ENCODE measurements around the gene AGMO.
"Not testable (repeated sequence)": the region's sequence is repeated elsewhere in the genome, so short reads cannot be mapped to it uniquely, and the experiment has no call there.

Gene AGMO

GRCh38 chr7:15306296-15306695 is 255.5 kb downstream of the AGMO start:
- Histone ChIP-seq H3K27me3 (ENCODE audit: insufficient read depth, low read length, poor library complexity) (no peaks in the 10 kb centered on the region), H3K4ac (ENCODE audit: low read depth, low read length) (no peak overlapping the region), H3K9ac (ENCODE audit: low read length) (no peak overlapping the region), H3K56ac (ENCODE audit: low read length) (no peak overlapping the region), H4K8ac (ENCODE audit: low read depth, low read length) (no peak overlapping the region), H2AK5ac (ENCODE audit: low read length) (no peak overlapping the region), H3K4me1 (ENCODE audit: control insufficient read depth, low read depth, low read length) (no peaks in the 10 kb centered on the region), H3K4me2 (ENCODE audit: low read length) (no peak overlapping the region), H2BK5ac (ENCODE audit: low read length) (no peak overlapping the region), H3K18ac (ENCODE audit: low read length) (no peak overlapping the region), H4K5ac (ENCODE audit: low read length) (no peak overlapping the region), H3K27ac (ENCODE audit: low read depth, low read length) (no peak overlapping the region), H2BK120ac (ENCODE audit: low read depth, low read length) (no peak overlapping the region), H2BK15ac (replicated peaks; ENCODE audit: low read depth) (no peak overlapping the region), H3K36me3 (ENCODE audit: control insufficient read depth, insufficient read depth, low read length) (no peaks in the 10 kb centered on the region), H3K23ac (ENCODE audit: low read length) (no peak overlapping the region), H3K4me3 (ENCODE audit: low read length) (no peak overlapping the region), H3K79me1 (ENCODE audit: low read length) (no peaks in the 10 kb centered on the region), H3K79me2 (ENCODE audit: control insufficient read depth, insufficient read depth, low read length) (no peaks in the 10 kb centered on the region)
- DNase-seq, result no peak

GRCh38 chr7:15305002-15305600 is 256.7 kb downstream of the AGMO start:
- H3K4me1 ChIP-seq (ENCODE audit: control insufficient read depth, low read depth, low read length), result no peaks in the 10 kb centered on the region
- no peak overlapping the region for H2BK5ac ChIP-seq (ENCODE audit: low read length)
- H3K56ac ChIP-seq (ENCODE audit: low read length), result no peak overlapping the region
- H3K36me3 ChIP-seq (ENCODE audit: control insufficient read depth, insufficient read depth, low read length), result no peaks in the 10 kb centered on the region
- H4K5ac ChIP-seq (ENCODE audit: low read length), result no peak overlapping the region
- WGBS (ENCODE audit: extremely low coverage, insufficient coverage, low lambda C conversion rate), result no CpG with 5 or more reads among the region's 2 CpGs
- H3K4ac ChIP-seq (ENCODE audit: low read depth, low read length), result no peak overlapping the region
- no peak overlapping the region for H2BK120ac ChIP-seq (ENCODE audit: low read depth, low read length)
- no peak overlapping the region for H3K23ac ChIP-seq (ENCODE audit: low read length)
- no peaks in the 10 kb centered on the region for H3K79me2 ChIP-seq (ENCODE audit: control insufficient read depth, insufficient read depth, low read length)
- peak; percentile 64 for DNase-seq
- no peak overlapping the region for H3K4me3 ChIP-seq (ENCODE audit: low read length)
- H3K9ac ChIP-seq (ENCODE audit: low read length), result no peak overlapping the region
- H2BK15ac ChIP-seq (replicated peaks; ENCODE audit: low read depth), result no peak overlapping the region
- no peaks in the 10 kb centered on the region for H3K79me1 ChIP-seq (ENCODE audit: low read length)
- H3K4me2 ChIP-seq (ENCODE audit: low read length), result no peak overlapping the region
- no peak overlapping the region for H2AK5ac ChIP-seq (ENCODE audit: low read length)
- H3K27me3 ChIP-seq (ENCODE audit: insufficient read depth, low read length, poor library complexity), result no peaks in the 10 kb centered on the region
- H3K27ac ChIP-seq (ENCODE audit: low read depth, low read length), result no peak overlapping the region
- no peak overlapping the region for H4K8ac ChIP-seq (ENCODE audit: low read depth, low read length)
- no peak overlapping the region for H3K18ac ChIP-seq (ENCODE audit: low read length)

GRCh38 chr7:15303357-15303756 is 258.5 kb downstream of the AGMO start:
- Histone ChIP-seq H3K56ac (ENCODE audit: low read length) (no peak overlapping the region), H3K4me2 (ENCODE audit: low read length) (no peak overlapping the region), H3K27ac (ENCODE audit: low read depth, low read length) (no peak overlapping the region), H3K18ac (ENCODE audit: low read length) (no peak overlapping the region), H3K23ac (ENCODE audit: low read length) (no peak overlapping the region), H3K4me3 (ENCODE audit: low read length) (no peak overlapping the region), H4K8ac (ENCODE audit: low read depth, low read length) (no peak overlapping the region), H2AK5ac (ENCODE audit: low read length) (no peak overlapping the region), H2BK120ac (ENCODE audit: low read depth, low read length) (no peak overlapping the region), H2BK5ac (ENCODE audit: low read length) (no peak overlapping the region), H3K4ac (ENCODE audit: low read depth, low read length) (no peak overlapping the region), H3K4me1 (ENCODE audit: control insufficient read depth, low read depth, low read length) (no peaks in the 10 kb centered on the region), H3K79me2 (ENCODE audit: control insufficient read depth, insufficient read depth, low read length) (no peaks in the 10 kb centered on the region), H2BK15ac (replicated peaks; ENCODE audit: low read depth) (no peak overlapping the region), H4K5ac (ENCODE audit: low read length) (no peak overlapping the region), H3K79me1 (ENCODE audit: low read length) (no peaks in the 10 kb centered on the region), H3K27me3 (ENCODE audit: insufficient read depth, low read length, poor library complexity) (no peaks in the 10 kb centered on the region), H3K9ac (ENCODE audit: low read length) (no peak overlapping the region), H3K36me3 (ENCODE audit: control insufficient read depth, insufficient read depth, low read length) (no peaks in the 10 kb centered on the region)
- no peak for DNase-seq
- WGBS (ENCODE audit: extremely low coverage, insufficient coverage, low lambda C conversion rate), result no CpG with 5 or more reads among the region's 3 CpGs

- H3K4ac ChIP-seq (ENCODE audit: low read depth, low read length); H3K27me3 ChIP-seq (ENCODE audit: insufficient read depth, low read length, poor library complexity); H3K9ac ChIP-seq (ENCODE audit: low read length); H3K4me3 ChIP-seq (ENCODE audit: low read length); H3K23ac ChIP-seq (ENCODE audit: low read length); H2AK5ac ChIP-seq (ENCODE audit: low read length); H2BK15ac ChIP-seq (replicated peaks; ENCODE audit: low read depth); H3K4me1 ChIP-seq (ENCODE audit: control insufficient read depth, low read depth, low read length); H4K5ac ChIP-seq (ENCODE audit: low read length); H3K79me2 ChIP-seq (ENCODE audit: control insufficient read depth, insufficient read depth, low read length); H3K36me3 ChIP-seq (ENCODE audit: control insufficient read depth, insufficient read depth, low read length); H3K79me1 ChIP-seq (ENCODE audit: low read length); H3K56ac ChIP-seq (ENCODE audit: low read length); H3K27ac ChIP-seq (ENCODE audit: low read depth, low read length); H2BK120ac ChIP-seq (ENCODE audit: low read depth, low read length); DNase-seq; H3K4me2 ChIP-seq (ENCODE audit: low read length); H4K8ac ChIP-seq (ENCODE audit: low read depth, low read length); H3K18ac ChIP-seq (ENCODE audit: low read length); H2BK5ac ChIP-seq (ENCODE audit: low read length): not testable (repeated sequence)
- WGBS (ENCODE audit: extremely low coverage, insufficient coverage, low lambda C conversion rate), result no CpG with 5 or more reads among the region's 6 CpGs
Observed at GRCh38 chr7:15300986-15301385, 260.8 kb downstream of the AGMO start.

- Histone ChIP-seq H4K8ac (ENCODE audit: low read depth, low read length) (no peak overlapping the region), H3K4me3 (ENCODE audit: low read length) (no peak overlapping the region), H3K18ac (ENCODE audit: low read length) (no peak overlapping the region), H3K9ac (ENCODE audit: low read length) (no peak overlapping the region), H3K4me2 (ENCODE audit: low read length) (no peak overlapping the region), H3K56ac (ENCODE audit: low read length) (no peak overlapping the region), H2BK15ac (replicated peaks; ENCODE audit: low read depth) (no peak overlapping the region), H3K36me3 (ENCODE audit: control insufficient read depth, insufficient read depth, low read length) (no peaks in the 10 kb centered on the region), H2AK5ac (ENCODE audit: low read length) (no peak overlapping the region), H3K4ac (ENCODE audit: low read depth, low read length) (no peak overlapping the region), H3K79me1 (ENCODE audit: low read length) (no peaks in the 10 kb centered on the region), H3K4me1 (ENCODE audit: control insufficient read depth, low read depth, low read length) (no peaks in the 10 kb centered on the region), H3K27me3 (ENCODE audit: insufficient read depth, low read length, poor library complexity) (no peaks in the 10 kb centered on the region), H3K23ac (ENCODE audit: low read length) (no peak overlapping the region), H2BK5ac (ENCODE audit: low read length) (no peak overlapping the region), H2BK120ac (ENCODE audit: low read depth, low read length) (no peak overlapping the region), H4K5ac (ENCODE audit: low read length) (no peak overlapping the region), H3K79me2 (ENCODE audit: control insufficient read depth, insufficient read depth, low read length) (no peaks in the 10 kb centered on the region), H3K27ac (ENCODE audit: low read depth, low read length) (no peak overlapping the region)
- no CpG with 5 or more reads among the region's 5 CpGs for WGBS (ENCODE audit: extremely low coverage, insufficient coverage, low lambda C conversion rate)
- no peak for DNase-seq
Observed at GRCh38 chr7:15292138-15292537, 269.7 kb downstream of the AGMO start.

GRCh38 chr7:15291699-15292098 is 270.1 kb downstream of the AGMO start:
- H2AK5ac ChIP-seq (ENCODE audit: low read length), result no peak overlapping the region
- H3K23ac ChIP-seq (ENCODE audit: low read length), result no peak overlapping the region
- H3K4me1 ChIP-seq (ENCODE audit: control insufficient read depth, low read depth, low read length), result no peaks in the 10 kb centered on the region
- no peak overlapping the region for H3K4ac ChIP-seq (ENCODE audit: low read depth, low read length)
- H2BK5ac ChIP-seq (ENCODE audit: low read length), result no peak overlapping the region
- no peak overlapping the region for H2BK120ac ChIP-seq (ENCODE audit: low read depth, low read length)
- no peaks in the 10 kb centered on the region for H3K36me3 ChIP-seq (ENCODE audit: control insufficient read depth, insufficient read depth, low read length)
- H3K4me3 ChIP-seq (ENCODE audit: low read length), result no peak overlapping the region
- no peak overlapping the region for H3K27ac ChIP-seq (ENCODE audit: low read depth, low read length)
- WGBS (ENCODE audit: extremely low coverage, insufficient coverage, low lambda C conversion rate), result no CpG with 5 or more reads among the region's 6 CpGs
- H3K18ac ChIP-seq (ENCODE audit: low read length), result no peak overlapping the region
- H3K56ac ChIP-seq (ENCODE audit: low read length), result no peak overlapping the region
- no peak overlapping the region for H4K5ac ChIP-seq (ENCODE audit: low read length)
- no peak overlapping the region for H4K8ac ChIP-seq (ENCODE audit: low read depth, low read length)
- no peak overlapping the region for H3K4me2 ChIP-seq (ENCODE audit: low read length)
- H2BK15ac ChIP-seq (replicated peaks; ENCODE audit: low read depth), result no peak overlapping the region
- H3K9ac ChIP-seq (ENCODE audit: low read length), result no peak overlapping the region
- no peaks in the 10 kb centered on the region for H3K27me3 ChIP-seq (ENCODE audit: insufficient read depth, low read length, poor library complexity)
- DNase-seq, result peak; percentile 37
- no peaks in the 10 kb centered on the region for H3K79me2 ChIP-seq (ENCODE audit: control insufficient read depth, insufficient read depth, low read length)
- H3K79me1 ChIP-seq (ENCODE audit: low read length), result no peaks in the 10 kb centered on the region

All from mesendoderm (in vitro differentiated cells).